ENCODE results near the gene PKN3.

PKN3 gene

GRCh38 chr9:128750926-128751595 is 48.8 kb downstream of the PKN3 start:
- no peak for DNase-seq

GRCh38 chr9:128753627-128754026 is 51.3 kb downstream of the PKN3 start:
- no peak for DNase-seq

GRCh38 chr9:128757602-128758001 is 55.3 kb downstream of the PKN3 start:
- DNase-seq = no peak

GRCh38 chr9:128762671-128763449 is 60.6 kb downstream of the PKN3 start:
- no peak for DNase-seq

- DNase-seq = no peak
Measured at GRCh38 chr9:128764361-128764760, 62.1 kb downstream of the PKN3 start.

- no peak for DNase-seq
Measured at GRCh38 chr9:128765499-128765898, 63.2 kb downstream of the PKN3 start.

- DNase-seq = no peak
Measured at GRCh38 chr9:128768606-128769005, 66.3 kb downstream of the PKN3 start.

All from NCI-H1417 treated with DMSO at 0.1 percent for 48 hours (cell line).